ENCODE data around the gene RPL37. TPM values are rescaled to one million over a fixed set of nuclear protein-coding genes. Genes with fewer than 3 reads are reported as not detected.
"Not testable (repeated sequence)": the region's sequence is repeated elsewhere in the genome, so short reads cannot be mapped to it uniquely, and the experiment has no call there.

The RPL37 gene
- total RNA-seq, 1 donor from 2014 or later: 219 TPM

DNA sequence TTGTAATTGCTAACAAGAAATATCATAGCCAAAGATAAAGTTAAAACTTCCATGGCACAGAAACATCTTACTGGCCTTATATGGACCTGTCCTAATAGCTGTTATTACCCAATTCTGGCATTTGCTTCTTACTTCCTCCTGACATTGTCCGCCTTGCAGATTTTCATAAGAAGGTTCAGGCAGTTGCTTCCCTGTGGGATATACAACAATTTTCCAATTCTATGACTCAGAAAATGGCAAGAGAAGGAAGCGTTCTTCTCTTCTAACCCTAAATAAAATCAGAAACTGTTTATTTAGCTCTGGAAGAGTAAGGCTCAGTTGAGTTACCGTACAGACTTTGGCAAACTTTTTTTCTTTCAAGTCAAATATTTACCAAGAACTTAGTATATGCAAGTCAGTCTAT, 38.5 kb downstream of the RPL37 start:
- Histone ChIP-seq H3K4me3 (ENCODE audit: low read depth, low read length) (peak overlapping the region; percentile 99), H3K27me3 (ENCODE audit: control insufficient read depth, insufficient read depth, low read length) (no peaks in the 10 kb centered on the region), H3K36me3 (ENCODE audit: control insufficient read depth, insufficient read depth, low read length) (no peaks in the 10 kb centered on the region)
- TF ChIP-seq, protein P1, sequence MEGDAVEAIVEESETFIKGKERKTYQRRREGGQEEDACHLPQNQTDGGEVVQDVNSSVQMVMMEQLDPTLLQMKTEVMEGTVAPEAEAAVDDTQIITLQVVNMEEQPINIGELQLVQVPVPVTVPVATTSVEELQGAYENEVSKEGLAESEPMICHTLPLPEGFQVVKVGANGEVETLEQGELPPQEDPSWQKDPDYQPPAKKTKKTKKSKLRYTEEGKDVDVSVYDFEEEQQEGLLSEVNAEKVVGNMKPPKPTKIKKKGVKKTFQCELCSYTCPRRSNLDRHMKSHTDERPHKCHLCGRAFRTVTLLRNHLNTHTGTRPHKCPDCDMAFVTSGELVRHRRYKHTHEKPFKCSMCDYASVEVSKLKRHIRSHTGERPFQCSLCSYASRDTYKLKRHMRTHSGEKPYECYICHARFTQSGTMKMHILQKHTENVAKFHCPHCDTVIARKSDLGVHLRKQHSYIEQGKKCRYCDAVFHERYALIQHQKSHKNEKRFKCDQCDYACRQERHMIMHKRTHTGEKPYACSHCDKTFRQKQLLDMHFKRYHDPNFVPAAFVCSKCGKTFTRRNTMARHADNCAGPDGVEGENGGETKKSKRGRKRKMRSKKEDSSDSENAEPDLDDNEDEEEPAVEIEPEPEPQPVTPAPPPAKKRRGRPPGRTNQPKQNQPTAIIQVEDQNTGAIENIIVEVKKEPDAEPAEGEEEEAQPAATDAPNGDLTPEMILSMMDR (IDR thresholded peaks at IDR 0.05; ENCODE audit: insufficient read depth, low read length, poor library complexity, severe bottlenecking): no peak
- DNase-seq (ENCODE audit: low read depth): no peak

DNA sequence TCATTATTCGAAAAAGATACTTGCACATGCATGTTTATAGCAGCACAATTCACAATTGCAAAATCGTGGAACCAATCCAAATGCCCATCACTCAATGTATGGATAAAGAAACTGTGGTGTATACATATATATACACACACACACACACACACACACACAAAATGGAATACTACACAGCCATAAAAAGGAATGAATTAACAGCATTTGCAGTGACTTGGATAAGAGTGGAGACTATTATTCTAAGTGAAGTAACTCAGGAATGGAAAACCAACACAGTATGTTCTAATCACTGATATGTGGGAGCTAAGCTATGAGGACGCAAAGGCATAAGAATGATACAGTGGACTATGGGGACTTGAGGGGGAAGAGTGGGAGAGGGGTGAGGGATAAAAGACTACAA, 40.1 kb downstream of the RPL37 start:
- not testable (repeated sequence) for H3K4me3 ChIP-seq (ENCODE audit: low read depth, low read length); H3K27me3 ChIP-seq (ENCODE audit: control insufficient read depth, insufficient read depth, low read length); DNase-seq (ENCODE audit: low read depth); H3K36me3 ChIP-seq (ENCODE audit: control insufficient read depth, insufficient read depth, low read length)

DNA sequence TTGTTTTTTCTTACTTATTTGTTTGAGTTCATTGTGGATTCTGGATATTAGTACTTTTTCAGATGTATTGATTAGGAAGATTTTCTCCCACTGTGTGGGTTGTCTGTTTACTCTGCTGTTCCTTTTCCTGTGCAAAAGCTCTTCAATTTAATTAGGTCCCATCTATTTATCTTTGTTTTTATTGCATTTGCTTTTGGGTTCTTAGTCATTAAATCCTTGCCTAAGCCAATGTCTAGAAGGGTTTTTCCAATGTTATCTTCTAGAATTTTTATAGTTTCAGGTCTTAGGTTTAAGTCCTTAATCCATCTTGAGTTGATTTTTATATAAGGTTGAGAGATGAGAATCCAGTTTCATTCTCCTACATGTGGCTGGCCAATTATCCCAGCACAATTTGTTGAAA, 40.7 kb downstream of the RPL37 start:
- DNase-seq (ENCODE audit: low read depth); H3K36me3 ChIP-seq (ENCODE audit: control insufficient read depth, insufficient read depth, low read length); H3K27me3 ChIP-seq (ENCODE audit: control insufficient read depth, insufficient read depth, low read length); H3K4me3 ChIP-seq (ENCODE audit: low read depth, low read length): not testable (repeated sequence)

DNA sequence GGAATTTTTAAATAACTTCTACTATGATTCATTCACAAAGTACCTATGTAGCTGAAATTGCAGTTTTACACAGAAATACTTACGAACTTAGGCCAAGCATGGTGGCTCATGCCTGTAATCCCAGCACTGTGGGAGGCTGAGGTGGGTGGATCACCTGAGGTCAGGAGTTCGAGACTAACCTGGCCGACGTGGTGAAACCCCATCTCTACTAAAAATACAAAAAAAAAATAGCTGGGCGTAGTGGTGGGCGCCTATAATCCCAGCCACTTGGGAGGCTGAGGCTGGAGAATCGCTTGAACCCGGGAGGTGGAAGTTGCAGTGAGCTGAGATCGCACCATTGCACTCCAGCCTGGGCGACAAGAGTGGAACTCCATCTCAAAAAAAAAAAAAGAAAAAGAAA, 42.3 kb downstream of the RPL37 start:
- H3K4me3 ChIP-seq (ENCODE audit: low read depth, low read length); H3K36me3 ChIP-seq (ENCODE audit: control insufficient read depth, insufficient read depth, low read length); H3K27me3 ChIP-seq (ENCODE audit: control insufficient read depth, insufficient read depth, low read length); DNase-seq (ENCODE audit: low read depth): not testable (repeated sequence)

DNA sequence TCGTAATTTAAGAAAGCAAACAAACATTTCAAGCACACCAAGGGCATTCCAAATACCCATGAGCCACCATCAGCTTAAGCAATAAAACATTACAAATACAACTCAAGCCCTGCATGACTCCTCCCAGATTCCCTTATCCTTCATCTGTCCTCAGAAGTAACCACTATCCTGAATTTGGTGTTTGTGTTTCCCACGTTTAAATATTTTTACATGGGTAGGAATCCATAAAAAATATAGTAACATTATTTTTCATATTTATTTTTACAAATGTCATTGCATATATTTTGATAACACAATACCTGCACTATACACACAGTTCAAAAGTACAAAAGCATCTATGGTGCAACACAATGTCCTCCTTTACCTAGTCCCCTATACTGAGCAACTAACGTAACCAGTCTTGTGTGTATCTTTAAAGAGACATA, 43.3 kb downstream of the RPL37 start:
- H3K36me3 ChIP-seq (ENCODE audit: control insufficient read depth, insufficient read depth, low read length): no peaks in the 10 kb centered on the region
- no peak for DNase-seq (ENCODE audit: low read depth)
- TF ChIP-seq, protein P1 (IDR thresholded peaks at IDR 0.05; ENCODE audit: insufficient read depth, low read length, poor library complexity, severe bottlenecking): no peak
- H3K27me3 ChIP-seq (ENCODE audit: control insufficient read depth, insufficient read depth, low read length): no peaks in the 10 kb centered on the region
- H3K4me3 ChIP-seq (ENCODE audit: low read depth, low read length): no peak overlapping the region

DNA sequence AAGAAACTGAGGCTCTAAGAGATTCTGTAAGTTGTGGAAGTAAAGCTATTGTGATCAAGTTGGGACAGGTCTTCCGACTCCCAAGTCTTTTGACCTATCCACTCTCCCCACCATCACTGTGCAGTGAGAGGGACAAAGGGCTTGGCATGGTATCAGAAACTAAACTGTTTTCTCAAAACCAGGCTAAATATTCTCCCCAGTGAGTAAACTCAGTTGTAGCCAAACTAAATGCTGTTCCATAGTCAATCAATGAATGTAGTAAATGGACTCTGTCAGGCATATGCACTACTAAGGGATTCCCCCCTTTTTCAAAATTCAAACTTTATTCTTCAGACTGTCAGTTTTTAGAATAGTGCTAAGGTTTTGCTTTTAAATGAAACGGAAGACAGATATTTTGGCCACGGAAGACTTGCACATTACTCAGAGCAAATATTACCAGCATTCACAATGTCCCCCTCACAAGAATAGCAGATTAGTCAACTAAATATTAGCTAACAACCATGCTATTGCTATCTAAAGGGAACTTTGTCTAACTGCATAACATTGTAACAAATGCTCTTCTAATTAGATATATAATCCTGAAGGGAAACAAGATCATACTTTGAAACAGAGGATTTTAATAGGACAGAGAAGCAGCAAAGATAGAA, 44.0 kb downstream of the RPL37 start:
- Histone ChIP-seq H3K4me3 (ENCODE audit: low read depth, low read length) (no peak overlapping the region), H3K27me3 (ENCODE audit: control insufficient read depth, insufficient read depth, low read length) (no peaks in the 10 kb centered on the region), H3K36me3 (ENCODE audit: control insufficient read depth, insufficient read depth, low read length) (no peaks in the 10 kb centered on the region)
- TF ChIP-seq, protein P1 (IDR thresholded peaks at IDR 0.05; ENCODE audit: insufficient read depth, low read length, poor library complexity, severe bottlenecking): no peak
- no peak for DNase-seq (ENCODE audit: low read depth)

DNA sequence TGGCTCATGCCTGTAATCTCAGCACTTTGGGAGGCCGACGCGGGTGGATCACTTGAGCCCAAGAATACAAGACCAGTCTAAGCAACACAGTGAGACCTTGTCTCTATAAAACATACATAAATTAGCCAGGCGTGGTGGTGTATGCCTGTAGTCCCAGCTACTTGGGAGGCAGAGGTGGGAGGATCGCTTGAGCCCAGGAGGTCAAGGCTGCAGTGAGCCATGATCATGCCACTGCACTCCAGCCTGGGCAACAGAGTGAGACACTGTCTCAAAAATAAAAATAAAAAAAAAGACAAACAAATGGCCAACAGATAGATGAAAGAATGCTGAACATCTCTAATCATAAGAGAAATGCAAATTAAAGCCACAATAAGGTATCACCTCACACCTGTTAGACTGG, 46.1 kb downstream of the RPL37 start:
- DNase-seq (ENCODE audit: low read depth); H3K36me3 ChIP-seq (ENCODE audit: control insufficient read depth, insufficient read depth, low read length); H3K4me3 ChIP-seq (ENCODE audit: low read depth, low read length); H3K27me3 ChIP-seq (ENCODE audit: control insufficient read depth, insufficient read depth, low read length): not testable (repeated sequence)

DNA sequence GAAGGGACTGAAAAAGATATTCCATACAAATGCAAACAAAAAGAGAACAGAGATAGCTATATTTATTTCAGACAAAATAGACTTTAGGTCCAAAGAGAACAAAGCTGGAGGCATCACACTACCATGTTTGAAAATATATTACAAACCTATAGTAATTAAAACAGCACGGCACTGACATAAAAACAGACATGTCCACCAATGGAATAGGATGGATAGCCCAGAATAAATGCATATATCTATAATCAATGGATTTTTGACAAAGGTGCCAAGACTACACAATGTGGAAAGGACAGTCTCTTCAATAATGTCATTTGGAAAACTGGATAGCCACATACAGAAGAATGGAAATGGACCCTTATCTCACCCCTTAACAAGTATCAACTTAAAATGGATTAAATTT, 47.0 kb downstream of the RPL37 start:
- Histone ChIP-seq H3K36me3 (ENCODE audit: control insufficient read depth, insufficient read depth, low read length) (no peaks in the 10 kb centered on the region), H3K27me3 (ENCODE audit: control insufficient read depth, insufficient read depth, low read length) (no peaks in the 10 kb centered on the region), H3K4me3 (ENCODE audit: low read depth, low read length) (no peak overlapping the region)
- TF ChIP-seq, protein P1 (IDR thresholded peaks at IDR 0.05; ENCODE audit: insufficient read depth, low read length, poor library complexity, severe bottlenecking): no peak
- no peak for DNase-seq (ENCODE audit: low read depth)

DNA sequence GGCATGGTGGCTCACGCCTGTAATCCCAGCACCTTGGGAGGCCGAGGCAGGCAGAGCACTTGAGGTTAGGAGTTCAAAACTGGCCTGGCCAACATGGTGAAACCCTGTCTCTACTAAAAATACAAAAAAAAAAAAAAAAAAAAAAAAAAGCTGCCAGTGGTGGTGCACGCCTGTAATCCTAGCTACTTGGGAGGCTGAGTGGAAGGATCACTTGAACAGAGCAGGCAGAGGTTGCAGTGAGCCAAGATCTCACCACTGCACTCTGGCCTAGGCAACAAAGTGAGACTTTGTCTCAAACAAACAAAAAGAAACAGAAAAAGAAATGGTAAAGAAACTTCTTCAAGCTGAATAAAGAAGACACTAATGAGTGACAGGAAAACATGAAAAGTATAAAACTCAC, 48.4 kb downstream of the RPL37 start:
- H3K36me3 ChIP-seq (ENCODE audit: control insufficient read depth, insufficient read depth, low read length): not testable (repeated sequence)

More for the DNA sequence above, 48.4 kb downstream of the RPL37 start:
- DNase-seq (ENCODE audit: low read depth); H3K27me3 ChIP-seq (ENCODE audit: control insufficient read depth, insufficient read depth, low read length); H3K4me3 ChIP-seq (ENCODE audit: low read depth, low read length): not testable (repeated sequence)

All from kidney epithelial cell (primary cell).